Progenitor cell of endocrine pancreas (in vitro differentiated cells): ENCODE data around the gene PAFAH2. TPM values are rescaled to one million over a fixed set of nuclear protein-coding genes. Genes with fewer than 3 reads are reported as not detected.

Experiments used
- DNase-seq: peaks from one replicate; pipeline ENCODE4 v3.0.0; 2021; ENCODE audit warnings: low spot score; ENCODE audit not compliant: unreplicated experiment
- H3K27ac Mint-ChIP-seq: 2 replicates; pipeline ENCODE4 v1.8.0; 2021; ENCODE audit warnings: mild to moderate bottlenecking, moderate library complexity, mixed read lengths
- H3K27me3 Mint-ChIP-seq: 2 replicates; pipeline ENCODE4 v1.8.0; 2021; ENCODE audit warnings: mixed read lengths
- H3K36me3 Mint-ChIP-seq: 2 replicates; pipeline ENCODE4 v1.8.0; 2022; ENCODE audit warnings: mixed read lengths; ENCODE audit not compliant: insufficient read depth
- H3K4me1 Mint-ChIP-seq: 2 replicates; pipeline ENCODE4 v1.8.0; 2021; ENCODE audit warnings: low read depth, mixed read lengths
- H3K4me3 Mint-ChIP-seq: 2 replicates; pipeline ENCODE4 v1.8.0; 2021; ENCODE audit warnings: low read depth, mild to moderate bottlenecking, moderate library complexity, mixed read lengths
- H3K9me3 Mint-ChIP-seq: 2 replicates; pipeline ENCODE4 v1.8.0; 2021; ENCODE audit warnings: low read depth, mixed read lengths
- total RNA-seq: library from RNA; stranded (reverse); gene quantifications from 2 replicates; pipeline ENCODE4 v1.2.1, GENCODE V29; 2021
- TF ChIP-seq, protein P1 (sequence below): fragments of 200-600 bp; sonication (generic); IDR thresholded peaks from one replicate; pipeline ENCODE4 v1.5.0; 2021; ENCODE audit warnings: antibody characterized with exemption, mild to moderate bottlenecking; ENCODE audit not compliant: unreplicated experiment

Gene PAFAH2
- total RNA-seq, 1 donor from 2014 or later: 12.8 TPM

DNA sequence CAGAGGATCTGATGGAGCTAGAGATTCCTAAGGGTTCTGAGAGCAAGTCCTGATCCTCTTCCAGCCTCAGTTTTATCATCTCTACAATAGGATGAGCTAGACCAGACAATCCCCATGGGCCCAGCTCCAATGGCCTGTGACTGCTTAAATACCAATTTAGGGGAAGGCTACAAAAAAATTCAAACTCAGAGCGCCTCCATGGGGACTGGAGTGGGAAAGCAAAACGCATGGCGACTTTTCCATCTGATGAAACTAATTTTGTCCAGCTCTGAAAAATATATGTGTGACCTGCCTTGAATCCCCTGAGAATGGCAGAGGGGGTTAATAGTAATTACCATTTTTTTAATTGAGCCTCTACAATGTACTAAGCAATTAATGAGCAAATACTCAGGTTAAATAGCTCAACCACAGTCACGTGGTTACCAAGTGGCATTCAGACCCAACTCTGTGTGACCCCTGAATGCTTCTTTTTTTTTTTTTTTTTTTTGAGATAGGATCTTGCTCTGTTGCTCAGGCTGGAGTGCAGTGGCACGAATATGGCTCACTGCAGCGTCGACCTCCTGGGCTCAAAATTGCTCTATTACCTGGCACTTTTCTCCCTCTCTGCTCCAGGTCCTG is 32.1 kb upstream of the PAFAH2 start:
- TF ChIP-seq, protein P1, sequence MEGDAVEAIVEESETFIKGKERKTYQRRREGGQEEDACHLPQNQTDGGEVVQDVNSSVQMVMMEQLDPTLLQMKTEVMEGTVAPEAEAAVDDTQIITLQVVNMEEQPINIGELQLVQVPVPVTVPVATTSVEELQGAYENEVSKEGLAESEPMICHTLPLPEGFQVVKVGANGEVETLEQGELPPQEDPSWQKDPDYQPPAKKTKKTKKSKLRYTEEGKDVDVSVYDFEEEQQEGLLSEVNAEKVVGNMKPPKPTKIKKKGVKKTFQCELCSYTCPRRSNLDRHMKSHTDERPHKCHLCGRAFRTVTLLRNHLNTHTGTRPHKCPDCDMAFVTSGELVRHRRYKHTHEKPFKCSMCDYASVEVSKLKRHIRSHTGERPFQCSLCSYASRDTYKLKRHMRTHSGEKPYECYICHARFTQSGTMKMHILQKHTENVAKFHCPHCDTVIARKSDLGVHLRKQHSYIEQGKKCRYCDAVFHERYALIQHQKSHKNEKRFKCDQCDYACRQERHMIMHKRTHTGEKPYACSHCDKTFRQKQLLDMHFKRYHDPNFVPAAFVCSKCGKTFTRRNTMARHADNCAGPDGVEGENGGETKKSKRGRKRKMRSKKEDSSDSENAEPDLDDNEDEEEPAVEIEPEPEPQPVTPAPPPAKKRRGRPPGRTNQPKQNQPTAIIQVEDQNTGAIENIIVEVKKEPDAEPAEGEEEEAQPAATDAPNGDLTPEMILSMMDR: no peak
- Mint-ChIP-seq H3K27ac (no peak overlapping the region), H3K4me3 (no peak overlapping the region), H3K4me1 (peaks cover 8% of the 10 kb centered on the region), H3K9me3 (no peaks in the 10 kb centered on the region), H3K36me3 (no peaks in the 10 kb centered on the region), H3K27me3 (peaks cover 18% of the 10 kb centered on the region)
- DNase-seq: no peak

DNA sequence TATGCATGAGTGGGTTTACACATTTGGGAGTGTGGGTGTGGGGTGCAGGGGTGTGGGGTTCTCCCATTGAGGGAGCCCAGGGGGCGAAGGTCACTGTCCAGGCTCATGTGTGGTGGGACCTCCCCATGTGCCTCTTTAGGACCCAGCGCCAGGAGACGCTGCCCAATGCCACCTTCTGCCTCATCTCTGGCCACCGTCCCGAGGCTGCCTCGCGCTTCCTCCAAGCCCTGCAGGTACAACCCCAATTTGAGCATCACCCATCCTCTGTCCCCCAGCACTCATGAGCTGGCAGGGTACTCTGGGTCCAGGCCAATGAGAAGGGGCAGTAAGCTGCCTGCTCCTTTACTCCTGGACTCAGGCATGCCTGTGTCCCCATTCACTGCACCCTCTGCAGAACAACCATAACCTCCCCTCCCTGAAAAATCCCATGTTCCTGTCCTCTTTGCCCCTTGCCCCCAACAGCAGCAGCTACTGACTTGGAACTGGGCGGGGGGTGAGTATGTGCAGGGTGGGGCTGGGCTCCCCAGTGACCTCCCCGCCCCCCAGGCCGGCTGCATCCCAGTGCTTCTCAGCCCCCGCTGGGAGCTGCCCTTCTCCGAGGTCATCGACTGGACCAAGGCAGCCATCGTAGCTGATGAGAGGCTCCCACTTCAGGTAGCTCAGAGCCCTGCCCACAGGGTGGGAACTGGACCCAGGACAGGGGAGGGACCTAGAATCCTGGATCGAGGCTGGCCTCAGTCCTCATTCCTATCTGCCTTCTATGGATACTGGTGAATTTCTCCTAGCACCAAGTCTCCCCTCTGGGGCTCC is 31.4 kb upstream of the PAFAH2 start:
- Mint-ChIP-seq H3K36me3 (no peaks in the 10 kb centered on the region), H3K27me3 (peaks cover 13% of the 10 kb centered on the region), H3K4me3 (no peak overlapping the region), H3K27ac (no peak overlapping the region), H3K9me3 (no peaks in the 10 kb centered on the region), H3K4me1 (peaks cover 3% of the 10 kb centered on the region)
- TF ChIP-seq, protein P1: no peak
- DNase-seq: no peak

DNA sequence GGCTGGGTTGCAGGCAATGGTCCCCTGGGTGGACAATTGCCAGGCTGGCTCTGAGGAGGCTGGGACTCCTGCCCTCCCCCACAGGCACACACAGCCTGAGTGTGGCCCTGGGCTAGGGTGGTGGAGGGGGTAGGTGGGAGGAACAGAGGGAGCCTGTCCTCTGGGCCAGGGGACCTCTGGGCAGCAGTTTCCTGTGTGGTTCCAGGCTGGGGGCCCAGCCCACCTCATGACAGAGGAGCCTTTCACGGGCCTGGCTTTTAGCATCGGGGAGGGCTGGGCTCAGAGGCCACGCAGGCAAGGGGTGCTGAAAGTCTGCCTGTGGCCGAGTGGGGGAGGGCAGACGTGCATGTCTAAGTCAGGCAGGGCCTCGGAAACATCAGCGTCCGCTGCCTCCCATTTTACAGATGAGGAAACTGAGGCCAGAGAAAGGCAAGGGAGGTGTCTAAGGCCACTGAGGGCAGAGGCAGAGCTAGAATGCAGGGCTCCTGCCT is 30.7 kb upstream of the PAFAH2 start:
- Mint-ChIP-seq H3K4me1 (peaks cover 3% of the 10 kb centered on the region), H3K27ac (no peak overlapping the region), H3K36me3 (no peaks in the 10 kb centered on the region), H3K27me3 (peaks cover 8% of the 10 kb centered on the region), H3K4me3 (no peak overlapping the region), H3K9me3 (no peaks in the 10 kb centered on the region)
- TF ChIP-seq, protein P1: no peak
- no peak for DNase-seq

DNA sequence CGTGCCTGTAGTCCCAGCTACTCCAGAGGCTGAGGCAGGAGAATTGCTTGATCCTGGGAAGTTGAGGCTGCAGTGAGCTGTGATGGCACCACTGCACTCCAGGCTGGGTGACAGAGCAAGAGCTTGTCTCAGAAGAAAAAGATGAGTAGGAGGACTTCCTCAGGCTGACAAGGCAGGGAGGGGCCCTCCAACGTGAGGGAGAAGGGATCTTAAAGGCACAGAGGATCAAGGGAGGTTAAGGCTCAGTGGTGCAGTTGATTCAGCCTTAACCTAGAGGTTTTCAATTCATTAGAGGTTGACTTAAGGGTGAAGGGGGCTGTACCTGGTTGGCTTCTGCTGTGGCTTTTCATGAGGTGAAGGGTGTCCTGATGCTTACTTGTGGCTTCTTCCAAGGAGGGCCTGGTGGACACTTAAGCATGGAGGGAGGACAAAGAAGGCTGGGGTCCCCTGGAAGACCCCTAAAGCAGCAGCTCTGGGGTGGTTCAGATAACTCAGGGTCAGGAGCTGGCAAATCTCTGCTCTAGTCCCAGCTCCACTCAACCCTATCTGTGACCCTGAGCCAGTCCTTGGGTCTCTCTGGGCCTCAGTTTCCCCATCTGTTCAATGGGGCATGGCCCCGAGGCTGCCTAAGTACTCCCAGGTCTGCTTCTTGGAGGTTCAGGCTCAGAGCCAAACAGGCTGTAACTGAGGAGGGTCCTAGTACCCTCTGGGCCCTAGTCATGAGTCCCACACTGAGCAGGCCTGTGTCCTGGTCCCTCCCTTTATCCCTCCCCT is 30.0 kb upstream of the PAFAH2 start:
- no peak for DNase-seq
- Mint-ChIP-seq H3K36me3 (no peaks in the 10 kb centered on the region), H3K4me1 (peaks cover 3% of the 10 kb centered on the region), H3K27ac (no peak overlapping the region), H3K9me3 (no peaks in the 10 kb centered on the region), H3K4me3 (no peak overlapping the region), H3K27me3 (peaks cover 8% of the 10 kb centered on the region)
- TF ChIP-seq, protein P1: no peak

DNA sequence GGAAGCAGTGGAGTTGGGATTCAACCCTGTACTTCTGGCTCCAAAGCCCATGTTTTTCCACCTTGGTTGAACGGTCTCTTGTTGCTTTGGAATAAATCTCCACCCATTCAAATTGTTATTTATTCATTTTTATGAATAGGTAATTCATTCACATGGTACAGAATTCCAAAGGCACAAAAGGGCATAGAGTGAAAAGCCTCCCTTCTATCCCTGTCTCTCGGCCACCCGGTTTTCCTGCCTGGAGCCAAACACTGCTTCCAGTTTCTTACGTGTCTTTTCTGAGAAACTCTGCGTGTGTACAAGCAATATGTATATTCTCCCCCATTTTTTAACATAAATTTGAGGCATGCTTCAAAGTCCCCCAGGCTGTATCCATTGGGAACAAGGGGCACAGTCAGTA is 27.7 kb upstream of the PAFAH2 start:
- peaks cover 8% of the 10 kb centered on the region for H3K4me1 Mint-ChIP-seq
- no peak for DNase-seq
- H3K36me3 Mint-ChIP-seq: no peaks in the 10 kb centered on the region
- H3K4me3 Mint-ChIP-seq: no peak overlapping the region
- peaks cover 3% of the 10 kb centered on the region for H3K27me3 Mint-ChIP-seq
- no peaks in the 10 kb centered on the region for H3K9me3 Mint-ChIP-seq
- TF ChIP-seq, protein P1: no peak
- H3K27ac Mint-ChIP-seq: no peak overlapping the region
